ENCODE data around the gene ZFR.

DNA sequence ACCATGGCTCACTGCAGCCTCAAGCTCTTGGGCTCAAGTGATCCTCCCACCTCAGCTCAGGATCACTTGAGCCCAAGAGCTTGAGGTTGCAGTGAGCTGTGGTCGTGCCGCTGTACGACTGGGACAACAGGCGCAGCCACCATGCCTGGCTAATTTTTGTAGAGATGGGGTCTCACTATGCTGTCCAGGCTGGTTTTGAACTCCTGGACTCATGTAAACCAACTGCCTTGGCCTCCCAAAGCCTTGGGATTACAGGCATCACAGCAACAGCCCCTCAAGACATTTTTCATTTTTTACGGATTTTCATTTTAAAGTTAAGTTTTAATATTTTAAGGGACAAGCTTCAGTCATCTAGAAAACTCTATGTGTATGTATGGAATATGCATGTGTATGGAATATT lies 78.9 kb downstream of the ZFR start:
- TF ChIP-seq POLR2AphosphoS5 (IDR thresholded peaks at IDR 0.05; ENCODE audit: low read depth, low read length) (no peak), POLR2A (IDR thresholded peaks at IDR 0.05; ENCODE audit: low read depth, low read length) (no peak), SPI1 (IDR thresholded peaks at IDR 0.05; ENCODE audit: low read depth, low read length) (no peak), TAF1 (IDR thresholded peaks at IDR 0.05; ENCODE audit: low read depth, low read length) (no peak), PAX5 (IDR thresholded peaks at IDR 0.05; ENCODE audit: insufficient read depth, low read length, severe bottlenecking) (no peak), POU2F2 (IDR thresholded peaks at IDR 0.05; ENCODE audit: low read depth, low read length) (no peak)

Data from GM12891 (cell line).